ENCODE measurements around the gene PRDM4. TPM values are rescaled to one million over a fixed set of nuclear protein-coding genes. Genes with fewer than 3 reads are reported as not detected.

Gene PRDM4
- total and polyA plus RNA-seq, 2 of the 13 experiments (the other 11 are each of a cell fraction or from before 2014, with no cell fraction given), result 9.9 to 15.3 TPM

DNA sequence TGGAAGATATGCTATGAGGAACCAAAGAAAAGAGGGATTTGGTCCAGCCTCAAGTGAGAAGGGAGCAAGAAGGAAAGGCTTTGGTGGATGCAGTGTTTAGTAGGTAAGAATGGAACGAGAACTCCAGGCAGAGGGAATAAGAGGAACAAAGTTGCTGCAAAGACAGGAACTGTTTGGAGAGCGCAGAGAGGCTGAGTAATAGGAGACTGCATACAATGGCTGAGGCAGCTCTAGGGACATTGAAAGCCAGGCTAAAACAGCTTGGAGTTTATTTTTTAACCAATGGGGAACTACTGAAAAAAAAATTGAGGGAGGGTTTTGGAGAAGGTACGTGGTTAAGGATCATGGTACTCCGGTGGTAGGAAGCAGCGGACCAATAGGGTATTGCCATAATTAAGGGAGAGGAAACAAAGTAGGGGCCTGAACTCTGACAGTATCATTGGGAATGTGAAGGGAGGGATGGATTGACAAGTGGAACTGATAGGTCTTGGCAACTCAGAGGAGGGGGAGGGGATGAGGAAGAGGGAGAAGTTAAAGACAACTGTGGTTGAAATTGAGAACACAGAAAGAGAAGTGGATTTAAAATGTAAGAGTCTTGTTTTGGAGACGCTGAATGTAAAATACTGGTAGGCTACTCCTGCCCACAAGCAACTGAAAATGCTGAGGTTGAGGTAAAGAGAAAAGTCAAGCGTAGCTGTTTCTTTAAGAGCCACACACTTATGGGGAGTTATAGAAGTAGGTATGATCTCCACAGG, 18.3 kb upstream of the PRDM4 start (continued):
- TF ChIP-seq ZNF407 (CRISPR knock-in tag; IDR thresholded peaks at IDR 0.05; ENCODE audit: not compliant biosample characterization) (no peak), SRSF1 (optimal IDR thresholded peaks at IDR 0.05; ENCODE audit: low read depth, low read length) (no peak), KDM5A (IDR thresholded peaks at IDR 0.05; ENCODE audit: borderline replicate concordance, low read length) (no peak), NCOA2 (CRISPR knock-in tag; IDR thresholded peaks at IDR 0.05) (no peak), HBP1 (CRISPR knock-in tag; IDR thresholded peaks at IDR 0.05; ENCODE audit: low read depth) (no peak), MAFF (IDR thresholded peaks at IDR 0.05; ENCODE audit: low read depth, low read length) (no peak), GLI4 (CRISPR knock-in tag; IDR thresholded peaks at IDR 0.05; ENCODE audit: borderline replicate concordance) (no peak), ZNF224 (CRISPR knock-in tag; IDR thresholded peaks at IDR 0.05) (no peak)
